Gastrocnemius medialis (tissue), 4 donors: ENCODE data around the gene TMEM238.

Source experiments
- POLR2A ChIP-seq, 2 donors: fragments of 450-650 bp; IDR thresholded peaks; one replicate each; pipeline ENCODE4 v1.6.1; 2017; ENCODE audit warnings: antibody characterized with exemption in 2 of 2, mild to moderate bottlenecking in 2 of 2, moderate library complexity in 2 of 2
- TF ChIP-seq, protein P1 (sequence below), 5 experiments: fragments of 450-650 bp in 3 of 5; fragments of 200-600 bp in 2 of 5; sonication (generic) in 2 of 5; IDR thresholded peaks in 4 of 5; conservative IDR thresholded peaks in 1 of 5; 1 replicate in 4 of 5; 2 replicates in 1 of 5; pipeline ENCODE4 v1.5.1; 2016 to 2019; ENCODE audit warnings: antibody characterized with exemption in 5 of 5, mild to moderate bottlenecking in 3 of 5, moderate library complexity in 3 of 5

DNA sequence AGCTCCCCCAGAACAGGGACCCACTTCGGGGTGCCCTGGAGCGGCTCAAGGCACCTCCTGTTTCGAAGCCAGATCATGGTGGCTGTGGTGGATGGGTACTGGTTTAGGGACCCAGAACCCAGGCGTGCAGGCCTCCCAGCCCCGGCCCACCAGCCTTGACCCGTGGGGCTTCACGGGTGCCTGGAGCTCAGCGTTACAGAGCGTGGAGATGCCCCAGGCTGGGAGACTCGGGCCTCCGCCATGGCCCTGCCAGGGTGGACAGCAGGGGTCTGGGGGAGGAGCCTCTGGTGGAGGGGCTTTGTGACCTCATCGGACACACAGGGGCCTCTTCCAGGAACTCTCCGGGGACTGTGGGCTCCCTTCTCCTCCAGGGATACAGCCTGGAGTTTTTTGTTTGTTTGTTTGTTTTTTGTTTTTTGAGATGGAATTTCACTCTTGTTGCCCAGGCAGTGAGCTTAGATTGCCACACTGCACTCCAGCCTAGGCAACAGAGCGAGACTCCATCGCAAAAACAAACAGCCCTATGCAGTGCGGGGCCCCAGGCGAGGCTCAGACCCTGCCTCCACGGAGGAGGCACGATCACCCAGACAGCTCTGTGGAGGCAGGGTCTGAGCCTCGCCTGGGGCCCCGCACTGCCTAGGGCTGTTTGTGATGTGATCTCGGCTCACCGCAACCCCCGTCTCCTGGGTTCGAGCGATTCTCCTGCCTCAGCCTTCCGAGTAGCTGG is 20.9 kb downstream of the TMEM238 start, which contains the start of gene GARIN5B:
- TF ChIP-seq, protein P1, sequence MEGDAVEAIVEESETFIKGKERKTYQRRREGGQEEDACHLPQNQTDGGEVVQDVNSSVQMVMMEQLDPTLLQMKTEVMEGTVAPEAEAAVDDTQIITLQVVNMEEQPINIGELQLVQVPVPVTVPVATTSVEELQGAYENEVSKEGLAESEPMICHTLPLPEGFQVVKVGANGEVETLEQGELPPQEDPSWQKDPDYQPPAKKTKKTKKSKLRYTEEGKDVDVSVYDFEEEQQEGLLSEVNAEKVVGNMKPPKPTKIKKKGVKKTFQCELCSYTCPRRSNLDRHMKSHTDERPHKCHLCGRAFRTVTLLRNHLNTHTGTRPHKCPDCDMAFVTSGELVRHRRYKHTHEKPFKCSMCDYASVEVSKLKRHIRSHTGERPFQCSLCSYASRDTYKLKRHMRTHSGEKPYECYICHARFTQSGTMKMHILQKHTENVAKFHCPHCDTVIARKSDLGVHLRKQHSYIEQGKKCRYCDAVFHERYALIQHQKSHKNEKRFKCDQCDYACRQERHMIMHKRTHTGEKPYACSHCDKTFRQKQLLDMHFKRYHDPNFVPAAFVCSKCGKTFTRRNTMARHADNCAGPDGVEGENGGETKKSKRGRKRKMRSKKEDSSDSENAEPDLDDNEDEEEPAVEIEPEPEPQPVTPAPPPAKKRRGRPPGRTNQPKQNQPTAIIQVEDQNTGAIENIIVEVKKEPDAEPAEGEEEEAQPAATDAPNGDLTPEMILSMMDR (IDR thresholded peaks at IDR 0.05 in 4 of 5, conservative IDR thresholded peaks at IDR 0.05 in 1 of 5) = no peak
- no peak for TF ChIP-seq POLR2A (IDR thresholded peaks at IDR 0.05)
